ENCODE measurements around the gene GZMM. TPM values are rescaled to one million over a fixed set of nuclear protein-coding genes. Genes with fewer than 3 reads are reported as not detected.

Gene GZMM
- total and polyA plus RNA-seq, 2 of the 13 experiments (the other 11 are each of a cell fraction or from before 2014, with no cell fraction given), result 0.07 TPM; not detected in 1

GRCh38 chr19:576768-577438, 33.0 kb downstream of the GZMM start:
- peaks cover 31 to 32% of the 10 kb centered on the region in 2 experiments; a peak in 4 of 5 replicates for H3K36me3 ChIP-seq (replicated peaks in 1 of 2; ENCODE audit: control insufficient read depth in 1 of 2, insufficient read depth in 2 of 2, low read length in 2 of 2)
- no peak overlapping the region for H2AFZ ChIP-seq (ENCODE audit: low read length)
- H3K79me2 ChIP-seq (ENCODE audit: insufficient read depth, low read length), result peaks cover 71% of the 10 kb centered on the region
- CTCF ChIA-PET (ENCODE audit: low intra/inter-chr PET ratio, low total read pairs), result no interaction called here
- peak overlapping the region in 1 of 3 experiments; percentile 48; a peak in 2 of 6 replicates for H3K4me3 ChIP-seq (replicated peaks in 1 of 3; ENCODE audit: insufficient read depth in 1 of 3, low read depth in 2 of 3, low read length in 3 of 3)
- no peaks in the 10 kb centered on the region; a peak in 1 of 5 replicates for H3K27me3 ChIP-seq (ENCODE audit: control insufficient read depth in 1 of 2, insufficient read depth in 2 of 2, low read length in 2 of 2)
- DNase-seq (ENCODE audit: low spot score), result no peak
- H3K9me3 ChIP-seq (ENCODE audit: low read length), result no peaks in the 10 kb centered on the region
- peak overlapping the region; percentile 55; the same call in 1 of the 2 replicates for H3K4me2 ChIP-seq (ENCODE audit: low read depth, low read length)
- peak overlapping the region; percentile 29; the same call in 1 of the 2 replicates for H3K9ac ChIP-seq (ENCODE audit: insufficient read depth, low read depth, low read length)
- H3K27ac ChIP-seq (ENCODE audit: extremely low read length, insufficient read depth, low read length), result no peak overlapping the region
- H4K20me1 ChIP-seq (ENCODE audit: insufficient read depth, low read length), result peaks cover 82% of the 10 kb centered on the region
- no peak for FAIRE-seq
- H3K4me1 ChIP-seq (ENCODE audit: insufficient read depth, low read length), result peaks cover 16% of the 10 kb centered on the region
- TF ChIP-seq ARID4A (CRISPR knock-in tag; IDR thresholded peaks at IDR 0.05; ENCODE audit: borderline replicate concordance) (0 out of 2 replicates have a peak, but pooled peaks have one; percentile 22), MLLT10 (CRISPR knock-in tag; IDR thresholded peaks at IDR 0.05) (no peak), MAX (IDR thresholded peaks at IDR 0.05) (no peak), FOXM1 (CRISPR knock-in tag; IDR thresholded peaks at IDR 0.05) (no peak), ZNF326 (CRISPR knock-in tag; IDR thresholded peaks at IDR 0.05; ENCODE audit: borderline replicate concordance) (0 out of 2 replicates have a peak, but pooled peaks have one; percentile 23), ZBTB33 (CRISPR knock-in tag; IDR thresholded peaks at IDR 0.05) (peak; percentile 80), ZNF614 (CRISPR knock-in tag; IDR thresholded peaks at IDR 0.05; ENCODE audit: borderline replicate concordance) (no peak), ZNF549 (CRISPR knock-in tag; IDR thresholded peaks at IDR 0.05) (no peak), ZNF441 (CRISPR knock-in tag; IDR thresholded peaks at IDR 0.05; ENCODE audit: borderline replicate concordance) (no peak), POLR2A (IDR thresholded peaks at IDR 0.05; ENCODE audit: insufficient read depth in 1 of 2, low read depth in 2 of 2, low read length in 2 of 2) (0 out of 4 replicates have a peak, but pooled peaks of 1 of the 2 experiments have one; percentile 27)
- 91% methylated on average over 26 of the region's 28 CpGs for WGBS (ENCODE audit: low lambda C conversion rate)
- in situ Hi-C loops (cut with HindIII; ENCODE audit: extremely low pct_ligation_motif_present, low pct_unique_long_range_greater_than_20kb), result no loop called here
- no TSS peak for BruUV-seq (replicated peaks)
- intact Hi-C loops (cut with micrococcal nuclease; ENCODE audit: unreplicated experiment), result no loop called here
- POLR2A ChIA-PET, result interaction anchor here (0.7 to 3.1 kb wide), 2 partner anchors 44 to 46 kb away, joined by 3 to 13 read pairs; no protein-coding TSS in a partner anchor
- ATAC-seq, result no peak

Data from HepG2 (cell line).